Adrenal gland (tissue), 12 donors: ENCODE measurements around the gene UMPS. TPM values are rescaled to one million over a fixed set of nuclear protein-coding genes. Genes with fewer than 3 reads are reported as not detected.

ENCODE experiments used
- DNase-seq, 7 donors: peaks; one replicate each; pipeline ENCODE4 v3.0.0-alpha.2; 2019 to 2020
- H3K27ac ChIP-seq, 5 donors: fragments of 200-600 bp; sonication (generic) in 4 of 5; 1 replicate in 3 of 5; 2 replicates in 2 of 5; pipeline versions ENCODE4 v1.5.1 to v1.8.0; 2016 to 2020; ENCODE audit warnings: mild to moderate bottlenecking in 1 of 5
- H3K27me3 ChIP-seq: fragments of 200-600 bp; 2 replicates; pipeline ENCODE4 v1.8.0; 2021
- H3K36me3 ChIP-seq, 2 donors: fragments of 200-600 bp; replicated peaks in 1 of 2; 1 replicate in 1 of 2; 2 replicates in 1 of 2; pipeline versions ENCODE4 v1.5.1 to v1.8.0; 2018 to 2022
- H3K4me1 ChIP-seq, 2 donors: fragments of 200-600 bp; replicated peaks in 1 of 2; 1 replicate in 1 of 2; 2 replicates in 1 of 2; pipeline versions ENCODE4 v1.5.1 to v1.8.0; 2018 to 2021
- H3K4me3 ChIP-seq, 4 donors: fragments of 200-600 bp; sonication (generic) in 3 of 4; one replicate each; pipeline ENCODE4 v1.5.1; 2016 to 2018
- H3K9me3 ChIP-seq, 3 donors: fragments of 200-600 bp; sonication (generic) in 1 of 3; replicated peaks in 1 of 3; 1 replicate in 2 of 3; 2 replicates in 1 of 3; pipeline versions ENCODE4 v1.5.1 to v1.8.0; 2016 to 2021
- POLR2A ChIP-seq, 2 donors: fragments of 450-650 bp; IDR thresholded peaks; one replicate each; pipeline ENCODE4 v1.6.1; 2017; ENCODE audit warnings: antibody characterized with exemption in 2 of 2, mild to moderate bottlenecking in 2 of 2, moderate library complexity in 1 of 2
- WGBS, 4 donors: extraction: QIAGEN DNeasy Blood & Tissue Kit in 2 of 4; methylation state at CpG; one replicate each; pipeline versions ENCODE4 v1.1.5 to v1.1.7; 2013 to 2017; 5-methylcytosine and 5-hydroxymethylcytosine counted together
- intact Hi-C, 2 donors: fragments of 100-400 bp; cut with DNase I; formaldehyde crosslinking; loops; one replicate each; pipeline versions ENCODE4 v1.14.1 to v1.15.0; 2022 to 2023
- polyA plus RNA-seq, 3 donors: library from polyadenylated mRNA; stranded (reverse); fragments of 200-250 nt in 2 of 3; fragments of 350-450 nt in 1 of 3; fragmentation: Illumina TruSeq in 1 of 3; extraction: RNeasy Lipid Tissue Mini Kit (QIAGEN cat#74804) in 1 of 3; gene quantifications; one replicate each; pipeline ENCODE4 v1.2.3, GENCODE V29; 2013 to 2014
- total RNA-seq, 9 donors: library from RNA; depleted of rRNA in 4 of 9; stranded (reverse); fragments of >200 nt in 4 of 9; fragments of 120-200 nt in 1 of 9; fragmentation: NEBNext Ultra II Directional in 1 of 9; extraction: Animal tissue kit (Norgen Biotek cat#: 25700) in 1 of 9; gene quantifications; one replicate each; pipeline versions ENCODE4 v1.1.0 to v1.2.4, GENCODE V29; 2013 to 2023
- TF ChIP-seq, protein P1 (sequence below), 6 experiments: fragments of 450-650 bp in 4 of 6; fragments of 200-600 bp in 2 of 6; sonication (generic) in 1 of 6; IDR thresholded peaks; 1 replicate in 5 of 6; 2 replicates in 1 of 6; pipeline versions ENCODE4 v1.5.1 to v1.8.0; 2016 to 2021; ENCODE audit warnings: antibody characterized with exemption in 6 of 6, mild to moderate bottlenecking in 2 of 6, moderate library complexity in 1 of 6
- donor health status: healthy with polysubstance abuse.
- donor health status: Bipolar disorder and iron deficiency.
- donor health status: DM: yes; HTN: yes; CAD: no.
- donor health status: DM: no; HTN: no; CAD: no.
- donor health status: DM: no; HTN: no; CAD: no.
- donor health status: DM: yes; HTN: yes; CAD: no.

UMPS gene
- total and polyA plus RNA-seq, 12 donors = 8.8 to 45.9 (median 26.8) TPM

DNA sequence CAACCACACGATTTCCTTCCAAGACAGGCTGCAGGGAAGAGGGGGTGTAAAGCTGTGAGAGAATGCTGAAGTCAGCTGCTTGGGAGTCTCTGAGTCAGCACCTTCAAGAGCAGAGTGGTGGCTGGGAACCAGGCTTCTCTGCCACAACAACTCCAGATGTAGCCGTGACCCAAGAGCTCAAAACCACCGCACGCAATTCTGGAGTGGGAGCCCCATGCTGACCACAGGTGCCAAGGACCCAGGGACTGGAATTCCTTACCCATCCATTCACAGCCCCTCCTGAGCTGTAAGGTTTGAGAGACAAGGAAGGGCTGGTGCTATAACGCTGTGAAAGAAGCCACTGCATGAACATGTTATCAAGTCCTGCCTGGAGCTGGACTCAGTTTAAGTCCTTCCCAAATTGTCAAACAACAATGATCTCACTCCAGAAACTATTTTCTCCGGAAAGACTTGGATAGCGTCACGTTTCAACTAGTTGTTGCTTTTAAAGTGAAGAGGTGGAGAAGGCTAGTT lies 61.4 kb downstream of the UMPS start:
- no peak overlapping the region for H3K4me3 ChIP-seq
- peaks cover 0 to 12% of the 10 kb centered on the region in 2 donors for H3K36me3 ChIP-seq
- 61 to 80% (median 71%) methylated on average over 6 to 8 of the region's 8 CpGs for WGBS, 4 donors
- DNase-seq = peak in 2 of 7 donors; percentile 44 to 48
- H3K27me3 ChIP-seq = no peaks in the 10 kb centered on the region
- H3K4me1 ChIP-seq = peaks cover 13 to 32% of the 10 kb centered on the region in 2 donors
- no peaks in the 10 kb centered on the region for H3K9me3 ChIP-seq
- TF ChIP-seq, protein P1, sequence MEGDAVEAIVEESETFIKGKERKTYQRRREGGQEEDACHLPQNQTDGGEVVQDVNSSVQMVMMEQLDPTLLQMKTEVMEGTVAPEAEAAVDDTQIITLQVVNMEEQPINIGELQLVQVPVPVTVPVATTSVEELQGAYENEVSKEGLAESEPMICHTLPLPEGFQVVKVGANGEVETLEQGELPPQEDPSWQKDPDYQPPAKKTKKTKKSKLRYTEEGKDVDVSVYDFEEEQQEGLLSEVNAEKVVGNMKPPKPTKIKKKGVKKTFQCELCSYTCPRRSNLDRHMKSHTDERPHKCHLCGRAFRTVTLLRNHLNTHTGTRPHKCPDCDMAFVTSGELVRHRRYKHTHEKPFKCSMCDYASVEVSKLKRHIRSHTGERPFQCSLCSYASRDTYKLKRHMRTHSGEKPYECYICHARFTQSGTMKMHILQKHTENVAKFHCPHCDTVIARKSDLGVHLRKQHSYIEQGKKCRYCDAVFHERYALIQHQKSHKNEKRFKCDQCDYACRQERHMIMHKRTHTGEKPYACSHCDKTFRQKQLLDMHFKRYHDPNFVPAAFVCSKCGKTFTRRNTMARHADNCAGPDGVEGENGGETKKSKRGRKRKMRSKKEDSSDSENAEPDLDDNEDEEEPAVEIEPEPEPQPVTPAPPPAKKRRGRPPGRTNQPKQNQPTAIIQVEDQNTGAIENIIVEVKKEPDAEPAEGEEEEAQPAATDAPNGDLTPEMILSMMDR (IDR thresholded peaks at IDR 0.05) = no peak
- H3K27ac ChIP-seq = peak overlapping the region in 2 of 5 donors; percentile 17 to 19
- intact Hi-C loops = no loop called here

DNA sequence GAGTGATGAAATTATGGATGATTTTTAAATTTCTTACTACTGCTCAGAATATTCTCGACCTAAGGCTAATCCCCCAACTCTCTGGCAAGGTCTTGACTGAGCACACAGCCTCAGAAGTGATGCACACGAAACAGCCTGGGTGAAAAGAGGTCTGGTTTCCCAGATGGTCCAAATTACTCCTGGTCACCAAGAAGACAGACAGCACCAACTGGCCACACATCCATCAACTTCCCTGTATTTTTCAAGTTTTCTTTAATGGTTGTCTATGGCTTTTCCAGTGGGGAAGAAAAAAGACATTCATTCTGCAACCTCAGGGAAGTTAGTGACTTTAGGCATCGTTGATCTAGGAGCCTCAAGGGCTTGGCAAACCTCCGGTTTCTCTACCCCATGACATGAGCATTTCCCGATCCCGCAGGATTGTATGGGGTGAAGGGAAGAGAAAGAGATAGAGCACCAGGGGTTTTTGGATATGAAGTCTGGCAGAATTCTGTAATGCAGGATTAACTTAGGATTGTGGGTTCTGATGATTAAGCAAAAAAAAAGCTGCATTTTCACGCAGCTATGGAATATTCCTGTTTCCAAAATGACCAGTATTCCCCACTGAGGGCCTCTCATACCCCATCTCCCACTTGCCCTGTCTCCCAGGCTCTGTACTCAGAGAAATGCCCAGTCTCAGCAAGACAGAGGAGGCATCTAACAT lies 62.2 kb downstream of the UMPS start:
- Histone ChIP-seq H3K9me3 (no peaks in the 10 kb centered on the region), H3K4me1 (peaks cover 9 to 24% of the 10 kb centered on the region in 2 donors), H3K36me3 (peaks cover 0 to 12% of the 10 kb centered on the region in 2 donors), H3K27me3 (no peaks in the 10 kb centered on the region), H3K27ac (peak overlapping the region in 3 of 5 donors; percentile 38 to 69 (median 46)), H3K4me3 (no peak overlapping the region)
- intact Hi-C loops = no loop called here
- 79 to 93% (median 91%) methylated on average over 7 of the region's 7 CpGs for WGBS, 4 donors
- DNase-seq = no peak
- no peak for TF ChIP-seq POLR2A (IDR thresholded peaks at IDR 0.05)
- TF ChIP-seq, protein P1 (IDR thresholded peaks at IDR 0.05) = no peak

DNA sequence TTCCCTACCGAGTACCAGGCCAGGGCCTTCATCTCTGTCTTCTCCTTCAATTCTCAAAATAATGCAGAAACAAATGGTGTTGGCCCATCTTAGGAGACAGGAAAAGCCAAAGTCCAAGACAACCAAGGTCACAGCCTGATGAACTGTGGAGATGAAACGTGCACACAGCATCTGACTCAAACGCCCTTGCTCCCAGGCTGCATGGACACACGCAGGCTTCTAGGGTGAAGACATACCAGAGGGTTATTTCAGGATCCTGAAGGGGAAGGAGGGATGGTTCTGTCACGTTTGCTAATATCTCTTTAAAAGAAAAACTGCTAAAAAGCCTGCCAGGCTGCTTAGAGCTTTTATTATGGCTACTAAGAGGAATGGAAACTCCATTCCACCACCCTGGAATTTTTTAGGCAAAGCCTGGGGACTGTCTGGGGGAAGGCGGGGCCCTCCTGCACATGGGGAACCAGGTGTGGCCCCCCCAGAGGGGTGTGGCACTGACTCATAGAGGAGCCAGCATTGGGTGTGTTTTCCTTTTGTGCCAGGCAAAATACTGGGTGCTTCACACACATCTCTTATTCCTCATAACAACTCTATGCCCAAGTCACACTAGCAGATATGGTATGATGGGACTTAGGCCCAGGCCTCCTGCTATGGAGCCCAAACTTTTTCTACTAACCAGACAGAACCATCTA lies 62.9 kb downstream of the UMPS start:
- Histone ChIP-seq H3K27me3 (no peaks in the 10 kb centered on the region), H3K9me3 (no peaks in the 10 kb centered on the region), H3K36me3 (peaks cover 0 to 12% of the 10 kb centered on the region in 2 donors), H3K4me3 (no peak overlapping the region), H3K4me1 (peaks cover 9 to 18% of the 10 kb centered on the region in 2 donors), H3K27ac (peak overlapping the region in 3 of 5 donors; percentile 38 to 69 (median 46))
- TF ChIP-seq, protein P1 (IDR thresholded peaks at IDR 0.05) = no peak
- TF ChIP-seq POLR2A (IDR thresholded peaks at IDR 0.05) = no peak
- DNase-seq = peak in 6 of 7 donors; percentile 60 to 82 (median 78)
- intact Hi-C loops = no loop called here
- WGBS, 4 donors = 37 to 53% (median 43%) methylated on average over 5 to 6 of the region's 6 CpGs

DNA sequence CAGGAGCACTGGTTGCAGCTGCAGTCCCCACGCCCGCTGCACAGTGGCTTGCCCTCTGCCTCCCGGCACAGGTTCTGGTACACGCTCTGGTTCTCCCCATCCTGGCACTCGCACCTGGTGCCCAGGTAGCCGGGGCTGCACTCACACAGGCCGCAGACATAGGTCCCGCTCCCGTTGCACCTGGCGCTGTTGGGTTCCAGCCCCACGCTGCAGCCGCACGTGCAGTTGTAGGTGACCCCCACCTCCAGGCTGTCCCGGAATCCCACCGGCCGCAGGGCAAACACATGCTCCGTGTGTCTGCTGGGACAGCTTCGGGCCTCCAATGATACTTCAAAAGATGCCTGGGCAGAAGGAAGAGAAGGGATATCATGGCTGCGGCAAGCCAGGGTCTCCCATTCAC lies 66.2 kb downstream of the UMPS start:
- Histone ChIP-seq H3K36me3 (peaks cover 0 to 12% of the 10 kb centered on the region in 2 donors), H3K9me3 (no peaks in the 10 kb centered on the region)
- 95 to 100% (median 96%) methylated on average over 19 of the region's 19 CpGs; no CpG with 5 or more reads in 1 of the 4 donors for WGBS, 4 donors

More for the DNA sequence above, 66.2 kb downstream of the UMPS start:
- no peaks in the 10 kb centered on the region for H3K27me3 ChIP-seq
- TF ChIP-seq, protein P1 (IDR thresholded peaks at IDR 0.05) = no peak
- no peak for TF ChIP-seq POLR2A (IDR thresholded peaks at IDR 0.05)
- H3K27ac ChIP-seq = no peak overlapping the region
- H3K4me3 ChIP-seq = no peak overlapping the region
- peaks cover 19 to 35% of the 10 kb centered on the region in 2 donors for H3K4me1 ChIP-seq
- intact Hi-C loops = no loop called here
- DNase-seq = no peak
